Femur (tissue), 1 donor: ENCODE data around the gene ALPK3.

Source experiments
- DNase-seq: peaks from one replicate; pipeline ENCODE4 v3.0.0-alpha.2; 2017

ALPK3 gene

GRCh38 chr15:84903751-84904150 is 86.6 kb downstream of the ALPK3 start:
- DNase-seq = no peak

GRCh38 chr15:84904419-84904818 is 87.3 kb downstream of the ALPK3 start:
- DNase-seq = peak; percentile 76

- no peak for DNase-seq
Observed at GRCh38 chr15:84905016-84905916, 88.1 kb downstream of the ALPK3 start.

GRCh38 chr15:84907731-84908130 is 90.6 kb downstream of the ALPK3 start:
- DNase-seq = no peak

GRCh38 chr15:84908564-84908963 is 91.4 kb downstream of the ALPK3 start:
- no peak for DNase-seq

- no peak for DNase-seq
Observed at GRCh38 chr15:84909029-84909428, 91.9 kb downstream of the ALPK3 start.

- DNase-seq = no peak
Observed at GRCh38 chr15:84909782-84910181, 92.6 kb downstream of the ALPK3 start.

GRCh38 chr15:84910928-84911623 is 93.9 kb downstream of the ALPK3 start:
- no peak for DNase-seq

GRCh38 chr15:84911879-84912660 is 94.9 kb downstream of the ALPK3 start:
- peak; percentile 91 for DNase-seq

GRCh38 chr15:84913360-84913723 is 96.2 kb downstream of the ALPK3 start:
- DNase-seq = no peak

GRCh38 chr15:84914351-84914750 is 97.2 kb downstream of the ALPK3 start:
- no peak for DNase-seq

GRCh38 chr15:84914909-84915605 is 97.9 kb downstream of the ALPK3 start:
- peak; percentile 75 for DNase-seq

GRCh38 chr15:84915606-84915958 is 98.4 kb downstream of the ALPK3 start:
- no peak for DNase-seq

- no peak for DNase-seq
Observed at GRCh38 chr15:84917452-84917851, 100.3 kb downstream of the ALPK3 start.

GRCh38 chr15:84919106-84919667 is 102.0 kb downstream of the ALPK3 start:
- DNase-seq = no peak

- DNase-seq = no peak
Observed at GRCh38 chr15:84921121-84921520, 104.0 kb downstream of the ALPK3 start.

- DNase-seq = no peak
Observed at GRCh38 chr15:84922530-84922929, 105.4 kb downstream of the ALPK3 start.
